Heart left ventricle (tissue), 16 donors: ENCODE data around the gene DIDO1. TPM values are rescaled to one million over a fixed set of nuclear protein-coding genes. Genes with fewer than 3 reads are reported as not detected.

Experiments
- ATAC-seq, 4 donors: fragments of 200-7000 bp; cut with Tn5 transposase; one replicate each; pipeline ENCODE4 v1.9.1; 2020 to 2022; ENCODE audit warnings: moderate library complexity in 4 of 4, mild to moderate bottlenecking in 3 of 4, moderate number of reproducible peaks in 1 of 4
- DNase-seq, 5 donors: peaks; one replicate each; pipeline ENCODE4 v3.0.0-alpha.2; 2020
- H3K27ac ChIP-seq, 12 donors: fragments of 200-600 bp; sonication (generic) in 4 of 12; one replicate each; pipeline versions ENCODE4 v1.5.0 to v1.8.0; 2016 to 2022; ENCODE audit warnings: mild to moderate bottlenecking in 2 of 12
- H3K27me3 ChIP-seq, 9 donors: fragments of 200-600 bp; sonication (generic) in 2 of 9; one replicate each; pipeline versions ENCODE4 v1.5.1 to v1.8.0; 2016 to 2022; ENCODE audit warnings: mild to moderate bottlenecking in 3 of 9
- H3K36me3 ChIP-seq, 9 donors: fragments of 200-600 bp; sonication (generic) in 2 of 9; one replicate each; pipeline versions ENCODE4 v1.5.0 to v1.8.0; 2018 to 2022; ENCODE audit warnings: mild to moderate bottlenecking in 2 of 9
- H3K4me1 ChIP-seq, 12 donors: fragments of 200-600 bp; sonication (generic) in 4 of 12; one replicate each; pipeline versions ENCODE4 v1.5.0 to v1.8.0; 2016 to 2022; ENCODE audit warnings: mild to moderate bottlenecking in 3 of 12
- H3K4me3 ChIP-seq, 12 donors: fragments of 200-600 bp; sonication (generic) in 4 of 12; one replicate each; pipeline versions ENCODE4 v1.5.0 to v1.8.0; 2017 to 2022; ENCODE audit warnings: mild to moderate bottlenecking in 9 of 12, moderate library complexity in 4 of 12
- H3K9me3 ChIP-seq, 12 donors: fragments of 200-600 bp; sonication (generic) in 4 of 12; one replicate each; pipeline versions ENCODE4 v1.5.0 to v1.8.0; 2016 to 2022; ENCODE audit warnings: mild to moderate bottlenecking in 1 of 12
- CTCF ChIP-seq, 12 donors: fragments of 200-600 bp; sonication (generic) in 4 of 12; IDR thresholded peaks; one replicate each; pipeline versions ENCODE4 v1.5.0 to v1.8.0; 2018 to 2022; ENCODE audit warnings: antibody characterized with exemption in 12 of 12, mild to moderate bottlenecking in 5 of 12
- POLR2A ChIP-seq, 2 donors: fragments of 450-650 bp; IDR thresholded peaks; one replicate each; pipeline ENCODE4 v1.6.1; 2017; ENCODE audit warnings: antibody characterized with exemption in 2 of 2, mild to moderate bottlenecking in 2 of 2, moderate library complexity in 2 of 2
- WGBS, 4 donors: extraction: QIAGEN DNeasy Blood & Tissue Kit in 2 of 4; methylation state at CpG; one replicate each; pipeline versions ENCODE4 v1.1.5 to v1.1.7; 2013 to 2018; 5-methylcytosine and 5-hydroxymethylcytosine counted together
- intact Hi-C, 10 donors: fragments of 100-400 bp; cut with DNase I; formaldehyde crosslinking; loops; one replicate each; pipeline versions ENCODE4 v1.11.1 to v1.14.2; 2022
- polyA plus RNA-seq, 2 donors: library from polyadenylated mRNA; stranded (reverse); fragments of 200-250 nt; gene quantifications; one replicate each; pipeline ENCODE4 v1.2.3, GENCODE V29; 2013
- total RNA-seq, 9 donors: library from RNA; depleted of rRNA in 2 of 9; stranded (reverse); fragments of >200 nt in 2 of 9; fragmentation: NEBNext Ultra II Directional in 3 of 9; extraction: Animal tissue kit (Norgen Biotek cat#: 25700) in 3 of 9; gene quantifications; one replicate each; pipeline versions ENCODE4 v1.1.0 to v1.2.4, GENCODE V29; 2016 to 2023
- donor health status: ischemic (EF 13 %, LVEDD 7.1; RV severe dilation, severe dysfunction).
- donor health status: healthy with polysubstance abuse.
- donor health status: DM: no; HTN: yes; CAD: no.
- donor health status: DM: no; HTN: no; CAD: no.
- donor health status: ischemic (EF 25% LVEDD 6.9; RV normal size, moderate dysfunction).
- donor health status: ischemic (EF 25% LVEDD 5.7; RV mildly dilated, moderate dysfunction).
- donor health status: healthy.
- donor health status: DM: yes; HTN: yes; CAD: no.
- donor health status: ischemic (EF 35%, LVEDD 5.7; RV mildly dilated, moderate dysfunction).
- donor health status: nonischemic (EF 11% LVEDD 7.7; RV severe dilation, severe dysfunction).
- donor health status: DM: yes; HTN: yes; CAD: no.
- donor health status: PGD.
- donor health status: ischemic (EF 29% LVEDD 5.4; RV normal size, mild dysfunction).
- donor health status: nonischemic (EF 23%, LVEDD 6.1; RV moderate dilation, normal function).

The DIDO1 gene
- total and polyA plus RNA-seq, 11 donors: 16.5 to 46.2 (median 38.4) TPM

GRCh38 chr20:62942456-62942855, 16.2 kb upstream of the DIDO1 start:
- 32 to 59% (median 45%) methylated on average over 2 of the region's 2 CpGs for WGBS, 4 donors
- intact Hi-C loops: loop anchor here in 1 of 10 donors (5.0 kb wide), 1 partner anchor 40 kb away; no protein-coding TSS in a partner anchor

GRCh38 chr20:62941792-62942191, 15.5 kb upstream of the DIDO1 start:
- 89 to 100% (median 96%) methylated on average over 1 of the region's 1 CpG for WGBS, 4 donors
- TF ChIP-seq CTCF (IDR thresholded peaks at IDR 0.05): no peak
- no peak for TF ChIP-seq POLR2A (IDR thresholded peaks at IDR 0.05)
- H3K27ac ChIP-seq: no peak overlapping the region
- no peak for ATAC-seq
- H3K27me3 ChIP-seq: no peaks in the 10 kb centered on the region
- no peak overlapping the region for H3K4me3 ChIP-seq
- no peak for DNase-seq
- H3K36me3 ChIP-seq: peaks cover 0 to 61% (median 47%) of the 10 kb centered on the region in 9 donors
- H3K4me1 ChIP-seq: peaks cover 5 to 60% (median 33%) of the 10 kb centered on the region in 12 donors
- H3K9me3 ChIP-seq: no peaks in the 10 kb centered on the region
- intact Hi-C loops: loop anchor here in 1 of 10 donors (5.0 kb wide), 1 partner anchor 39 kb away; no protein-coding TSS in a partner anchor

More at GRCh38 chr20:62942456-62942855, 16.2 kb upstream of the DIDO1 start:
- Histone ChIP-seq H3K9me3 (no peaks in the 10 kb centered on the region), H3K4me1 (peaks cover 5 to 65% (median 38%) of the 10 kb centered on the region in 12 donors), H3K36me3 (peaks cover 0 to 67% (median 53%) of the 10 kb centered on the region in 9 donors), H3K4me3 (no peak overlapping the region), H3K27ac (peak overlapping the region in 2 of 12 donors; percentile 6 to 18), H3K27me3 (no peaks in the 10 kb centered on the region)
- ATAC-seq (no peak), DNase-seq (peak in 2 of 5 donors; percentile 50 to 69)
- TF ChIP-seq CTCF (IDR thresholded peaks at IDR 0.05) (no peak), POLR2A (IDR thresholded peaks at IDR 0.05) (no peak)

- Histone ChIP-seq H3K36me3 (peaks cover 0 to 52% (median 38%) of the 10 kb centered on the region in 9 donors), H3K4me3 (no peak overlapping the region), H3K27me3 (no peaks in the 10 kb centered on the region), H3K4me1 (peaks cover 8 to 61% (median 36%) of the 10 kb centered on the region in 12 donors), H3K27ac (peak overlapping the region in 1 of 12 donors; percentile 16), H3K9me3 (no peaks in the 10 kb centered on the region)
- TF ChIP-seq CTCF (IDR thresholded peaks at IDR 0.05): no peak
- no peak for TF ChIP-seq POLR2A (IDR thresholded peaks at IDR 0.05)
- 90 to 93% (median 92%) methylated on average over 8 of the region's 8 CpGs for WGBS, 4 donors
- DNase-seq: peak in 1 of 5 donors; percentile 5
- intact Hi-C loops: loop anchor here in 1 of 10 donors (5.0 kb wide), 1 partner anchor 39 kb away; no protein-coding TSS in a partner anchor
- ATAC-seq: no peak
These were observed 14.6 kb upstream of the DIDO1 start for GRCh38 chr20:62940875-62941274.

- H3K36me3 ChIP-seq: peaks cover 0 to 45% (median 12%) of the 10 kb centered on the region in 9 donors
- ATAC-seq: peak in 3 of 4 donors; percentile 35 to 57 (median 49)
- intact Hi-C loops: loop anchor here in 1 of 10 donors (2.0 kb wide), 1 partner anchor 15 kb away; no protein-coding TSS in a partner anchor
- H3K4me1 ChIP-seq: peaks cover 8 to 78% (median 50%) of the 10 kb centered on the region in 12 donors
- no peaks in the 10 kb centered on the region for H3K27me3 ChIP-seq
- TF ChIP-seq CTCF (IDR thresholded peaks at IDR 0.05) (no peak), POLR2A (IDR thresholded peaks at IDR 0.05) (no peak)
- peak within 1 kb of the TSS; percentile 63 to 99 (median 94) for H3K4me3 ChIP-seq
- 0% methylated on average over 24 to 79 of the region's 79 CpGs for WGBS, 4 donors
- peak within 1 kb of the TSS; percentile 87 to 96 (median 92) for H3K27ac ChIP-seq
- no peaks in the 10 kb centered on the region for H3K9me3 ChIP-seq
- DNase-seq: peak in 4 of 5 donors; percentile 50 to 77 (median 56)
These were observed 12.0 kb upstream of the DIDO1 start, which contains the start of gene GID8 for GRCh38 chr20:62938105-62938888. Gene GID8 (plus strand): TSS chr20:62938147. CDS start chr20:62941503, 3,356 bp downstream.
